Activated CD4-positive, CD25-positive, alpha-beta regulatory T cell (primary cell): ENCODE measurements around the gene CMKLR1.

ENCODE experiments used
- DNase-seq, 4 experiments: peaks; one replicate each; lab custom pipeline; 2025; lab: John Stamatoyannopoulos, UW

CMKLR1 gene

GRCh38 chr12:108260969-108261368, 78.1 kb downstream of the CMKLR1 start:
- no peak for DNase-seq

- no peak for DNase-seq
Observed at GRCh38 chr12:108260039-108260438, 79.1 kb downstream of the CMKLR1 start.

- no peak for DNase-seq
Observed at GRCh38 chr12:108257610-108258106, 81.5 kb downstream of the CMKLR1 start.

DNA sequence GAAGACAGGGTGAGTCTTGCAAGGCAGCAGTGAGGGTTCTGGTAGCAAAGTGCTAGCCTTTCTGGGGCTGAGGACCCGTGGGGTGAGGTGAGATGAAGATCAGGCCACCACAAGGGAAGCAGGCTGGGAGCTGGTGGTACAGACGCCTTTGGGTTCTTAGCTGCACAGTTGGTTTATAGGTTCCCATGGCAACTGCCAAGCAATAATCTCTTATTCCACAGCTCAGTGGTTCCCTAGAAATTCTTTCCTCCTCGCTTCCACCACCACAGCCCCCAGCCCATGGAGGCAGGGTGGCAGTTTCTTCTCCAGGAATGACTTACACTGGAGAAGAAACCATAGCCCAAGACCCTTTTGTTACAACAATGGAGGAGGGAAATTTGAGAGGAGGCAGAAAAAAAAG, 82.1 kb downstream of the CMKLR1 start:
- no peak for DNase-seq

- DNase-seq = no peak
Observed at GRCh38 chr12:108255252-108255602, 83.9 kb downstream of the CMKLR1 start.

DNA sequence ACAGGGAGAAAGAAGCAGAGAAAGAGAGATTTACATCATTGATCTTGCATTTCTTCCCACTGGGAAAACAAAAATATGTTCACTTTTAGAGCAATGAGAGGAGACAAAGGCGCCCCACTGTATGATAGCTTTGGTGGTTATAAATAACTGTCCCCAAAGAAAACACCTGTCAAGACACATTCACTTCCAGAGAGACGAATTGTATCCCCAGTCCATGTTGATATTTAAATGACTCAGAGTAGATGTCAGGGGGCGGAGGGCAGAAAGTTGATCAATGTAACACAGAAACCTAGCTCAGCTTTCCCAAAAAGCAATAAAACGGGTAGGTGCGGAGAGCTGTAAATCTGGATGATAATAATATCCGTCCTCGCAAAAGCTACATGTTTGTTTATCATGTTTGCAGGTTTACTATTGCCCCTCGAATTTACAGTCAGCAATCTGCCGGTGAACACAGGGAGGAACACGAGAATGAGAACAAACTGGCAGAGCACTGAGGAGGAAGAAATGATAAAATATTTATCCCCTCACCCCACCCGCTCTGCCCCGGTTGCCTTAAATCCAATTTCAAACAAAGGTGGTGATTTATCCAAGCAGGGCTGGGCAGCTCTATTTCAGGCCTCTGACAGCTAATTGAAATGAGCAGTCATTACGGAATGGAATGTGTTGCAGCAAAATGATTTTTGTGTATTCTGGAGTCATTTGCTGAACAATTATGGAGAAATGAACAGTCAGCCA, 84.4 kb downstream of the CMKLR1 start:
- DNase-seq = no peak

DNA sequence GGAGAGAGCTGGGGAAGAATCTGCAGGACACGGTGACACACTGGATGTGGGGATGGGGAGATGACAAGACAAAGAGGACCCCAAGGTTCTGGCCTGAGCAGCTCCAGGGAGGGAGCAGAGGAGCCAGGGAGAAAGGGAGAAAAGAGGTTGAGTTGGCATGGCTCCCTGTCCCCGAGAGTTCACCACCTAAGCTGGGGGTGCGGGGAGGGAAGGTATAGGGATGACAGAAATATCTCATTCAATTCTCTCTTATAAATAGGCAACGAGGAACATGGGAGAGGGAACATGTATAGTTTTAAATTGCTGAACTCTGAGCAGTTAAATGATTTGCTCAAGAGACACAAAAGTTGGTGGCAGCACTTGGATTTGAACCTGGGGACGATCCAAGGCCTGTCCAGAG, 85.1 kb downstream of the CMKLR1 start:
- no peak for DNase-seq

DNA sequence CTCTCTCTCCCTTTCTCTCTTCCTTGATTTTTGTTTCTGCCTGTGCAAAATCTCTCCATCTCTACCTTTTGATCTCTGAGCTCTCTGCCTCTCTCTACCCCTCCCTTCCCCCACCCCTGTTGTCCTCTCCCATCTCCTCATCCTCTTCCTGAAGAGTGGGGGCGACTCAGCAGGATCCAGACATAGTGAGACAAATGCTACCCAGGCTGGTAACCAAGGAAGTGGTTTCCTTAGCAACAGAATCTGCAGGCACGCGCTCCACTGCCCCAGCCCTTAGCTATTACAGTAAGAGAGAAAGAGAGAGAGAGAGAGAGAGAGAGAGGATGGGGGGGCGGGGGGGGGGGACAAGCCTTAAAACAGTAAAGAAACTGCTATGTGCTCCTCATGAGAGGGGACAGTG, 85.6 kb downstream of the CMKLR1 start:
- DNase-seq = no peak

GRCh38 chr12:108252523-108252922, 86.6 kb downstream of the CMKLR1 start:
- DNase-seq = no peak

DNA sequence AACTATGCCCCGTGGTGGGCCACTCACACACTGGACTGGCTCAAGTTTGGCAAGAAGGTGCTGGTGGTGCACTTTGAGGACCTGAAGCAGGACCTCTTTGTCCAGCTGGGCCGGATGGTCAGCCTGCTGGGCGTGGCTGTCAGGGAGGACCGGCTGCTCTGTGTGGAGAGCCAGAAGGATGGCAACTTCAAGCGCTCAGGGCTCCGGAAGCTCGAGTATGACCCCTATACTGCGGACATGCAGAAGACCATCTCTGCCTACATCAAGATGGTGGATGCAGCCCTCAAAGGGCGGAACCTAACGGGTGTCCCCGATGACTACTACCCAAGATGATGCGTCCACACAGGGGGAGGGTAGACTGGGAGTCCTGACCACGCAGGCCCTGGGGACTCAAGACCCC, 91.1 kb downstream of the CMKLR1 start:
- no peak for DNase-seq

GRCh38 chr12:108247130-108247529, 92.0 kb downstream of the CMKLR1 start:
- no peak for DNase-seq

- DNase-seq = no peak
Observed at GRCh38 chr12:108241986-108242703, 97.0 kb downstream of the CMKLR1 start.

DNA sequence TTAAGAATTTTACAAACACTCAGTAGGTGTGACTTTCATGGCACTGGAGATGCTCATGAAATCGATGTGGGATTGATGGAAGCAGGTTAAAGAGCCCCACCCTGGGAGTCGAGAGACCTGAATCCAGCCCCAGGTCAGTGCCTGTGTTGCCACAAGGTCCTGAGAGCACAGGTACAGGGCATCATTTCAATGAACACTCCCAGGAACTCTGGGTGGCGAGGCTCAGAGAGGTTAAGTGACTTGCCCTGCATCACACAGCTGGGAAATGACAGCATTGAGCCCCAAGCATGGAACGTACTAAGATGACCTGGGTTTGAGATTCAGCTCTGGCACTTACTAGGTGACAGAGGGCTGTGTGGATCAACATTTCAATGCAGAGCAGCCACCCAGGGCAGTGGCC, 98.2 kb downstream of the CMKLR1 start:
- no peak for DNase-seq

GRCh38 chr12:108240027-108240785, 98.9 kb downstream of the CMKLR1 start:
- no peak for DNase-seq

- DNase-seq = no peak
Observed at GRCh38 chr12:108239378-108239777, 99.7 kb downstream of the CMKLR1 start.

DNA sequence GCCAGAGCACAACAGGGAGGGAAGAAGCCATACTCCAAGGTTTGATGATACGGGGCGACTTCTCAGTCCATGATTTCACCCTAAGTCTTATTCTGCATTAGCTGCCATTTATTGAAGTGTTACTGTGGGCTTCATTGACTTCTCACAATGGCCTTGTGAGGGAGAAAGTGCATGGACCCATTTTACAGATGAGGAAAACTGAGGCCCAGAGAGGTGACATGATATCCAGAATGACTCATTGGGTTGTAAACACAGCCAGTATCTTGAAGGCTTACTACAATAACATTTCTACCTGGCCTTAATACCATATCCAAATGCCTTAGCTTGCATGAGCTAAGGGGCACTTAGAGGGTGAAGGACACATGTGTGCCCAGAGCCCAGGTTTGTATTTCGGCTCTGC, 100.6 kb downstream of the CMKLR1 start:
- DNase-seq = no peak
